Liver (tissue), 3 donors: ENCODE results near the gene ZNF587B.

Experiments
- EGR1 ChIP-seq, 2 donors: IDR thresholded peaks; 2 replicates each; pipeline ENCODE4 v1.6.1; 2016 to 2018; ENCODE audit warnings: antibody characterized with exemption in 2 of 2, low read depth in 2 of 2
- FOXA1 ChIP-seq: IDR thresholded peaks from 2 replicates; pipeline ENCODE4 v1.6.1; 2016; ENCODE audit warnings: antibody characterized with exemption
- FOXA2 ChIP-seq: IDR thresholded peaks from 2 replicates; pipeline ENCODE4 v1.6.1; 2016; ENCODE audit warnings: antibody characterized with exemption
- GABPA ChIP-seq, 2 donors: IDR thresholded peaks in 1 of 2; conservative IDR thresholded peaks in 1 of 2; 2 replicates each; pipeline ENCODE4 v1.6.1; 2016; ENCODE audit warnings: antibody characterized with exemption in 2 of 2, mild to moderate bottlenecking in 1 of 2, moderate library complexity in 1 of 2
- HNF4A ChIP-seq, 2 donors: conservative IDR thresholded peaks; 2 replicates each; pipeline ENCODE4 v1.6.1; 2016; ENCODE audit warnings: antibody characterized with exemption in 2 of 2, mild to moderate bottlenecking in 2 of 2
- JUND ChIP-seq, 2 donors: IDR thresholded peaks; 2 replicates each; pipeline ENCODE4 v1.6.1; 2016; ENCODE audit warnings: antibody characterized with exemption in 2 of 2
- RAD21 ChIP-seq, 2 donors: IDR thresholded peaks; 2 replicates each; pipeline ENCODE4 v1.6.1; 2016; ENCODE audit warnings: antibody characterized with exemption in 2 of 2, mild to moderate bottlenecking in 2 of 2
- TAF1 ChIP-seq: conservative IDR thresholded peaks from 2 replicates; pipeline ENCODE4 v1.6.1; 2016; ENCODE audit warnings: antibody characterized with exemption, mild to moderate bottlenecking
- YY1 ChIP-seq: IDR thresholded peaks from 2 replicates; pipeline ENCODE4 v1.6.1; 2016; ENCODE audit warnings: antibody characterized with exemption, mild to moderate bottlenecking
- TF ChIP-seq, protein P1 (sequence below): fragments of 150-350 bp; IDR thresholded peaks from 2 replicates; pipeline ENCODE4 v1.5.1; 2017; ENCODE audit warnings: improper control_type of control experiment, low read depth, low read length; ENCODE audit not compliant: missing input control
- TF ChIP-seq, protein P2 (sequence below): IDR thresholded peaks from 2 replicates; pipeline ENCODE4 v1.6.1; 2016; ENCODE audit warnings: antibody characterized with exemption
- TF ChIP-seq, protein P3 (sequence below): IDR thresholded peaks from 2 replicates; pipeline ENCODE4 v1.6.1; 2016; ENCODE audit warnings: antibody characterized with exemption
- TF ChIP-seq, protein P4 (sequence below): IDR thresholded peaks from 2 replicates; pipeline ENCODE4 v1.6.1; 2016; ENCODE audit warnings: antibody characterized with exemption, mild to moderate bottlenecking
- TF ChIP-seq, protein P5 (sequence below): IDR thresholded peaks from 2 replicates; pipeline ENCODE4 v1.6.1; 2016; ENCODE audit warnings: antibody characterized with exemption
- donor health status: healthy.
- donor health status: healthy.

DNA sequence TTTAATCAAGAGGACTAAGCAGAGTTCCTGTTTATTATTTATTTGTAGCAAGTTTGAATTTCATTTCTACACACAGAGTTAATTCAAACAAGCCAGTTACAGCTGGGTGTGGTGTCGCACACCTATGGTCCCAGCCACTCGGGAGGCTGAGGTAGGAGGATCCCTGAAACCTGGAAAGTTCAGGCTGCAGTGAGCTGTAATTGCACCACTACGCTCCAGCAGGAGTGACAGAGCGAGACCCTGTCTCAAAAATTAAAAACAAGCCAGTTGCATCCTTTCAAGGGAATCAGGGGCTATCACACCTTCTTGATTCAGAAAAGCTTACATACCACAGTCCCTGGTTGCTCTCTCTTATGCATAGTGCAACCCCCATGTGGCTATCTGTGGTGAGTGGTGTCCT lies 40.8 kb upstream of the ZNF587B start:
- TF ChIP-seq, protein P1, sequence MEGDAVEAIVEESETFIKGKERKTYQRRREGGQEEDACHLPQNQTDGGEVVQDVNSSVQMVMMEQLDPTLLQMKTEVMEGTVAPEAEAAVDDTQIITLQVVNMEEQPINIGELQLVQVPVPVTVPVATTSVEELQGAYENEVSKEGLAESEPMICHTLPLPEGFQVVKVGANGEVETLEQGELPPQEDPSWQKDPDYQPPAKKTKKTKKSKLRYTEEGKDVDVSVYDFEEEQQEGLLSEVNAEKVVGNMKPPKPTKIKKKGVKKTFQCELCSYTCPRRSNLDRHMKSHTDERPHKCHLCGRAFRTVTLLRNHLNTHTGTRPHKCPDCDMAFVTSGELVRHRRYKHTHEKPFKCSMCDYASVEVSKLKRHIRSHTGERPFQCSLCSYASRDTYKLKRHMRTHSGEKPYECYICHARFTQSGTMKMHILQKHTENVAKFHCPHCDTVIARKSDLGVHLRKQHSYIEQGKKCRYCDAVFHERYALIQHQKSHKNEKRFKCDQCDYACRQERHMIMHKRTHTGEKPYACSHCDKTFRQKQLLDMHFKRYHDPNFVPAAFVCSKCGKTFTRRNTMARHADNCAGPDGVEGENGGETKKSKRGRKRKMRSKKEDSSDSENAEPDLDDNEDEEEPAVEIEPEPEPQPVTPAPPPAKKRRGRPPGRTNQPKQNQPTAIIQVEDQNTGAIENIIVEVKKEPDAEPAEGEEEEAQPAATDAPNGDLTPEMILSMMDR: no peak
- TF ChIP-seq RAD21 (IDR thresholded peaks at IDR 0.05) (no peak), YY1 (no peak), TAF1 (no peak), JUND (IDR thresholded peaks at IDR 0.05) (no peak), FOXA1 (no peak), HNF4A (conservative IDR thresholded peaks at IDR 0.05) (no peak), GABPA (IDR thresholded peaks at IDR 0.05 in 1 of 2, conservative IDR thresholded peaks at IDR 0.05 in 1 of 2) (no peak), EGR1 (IDR thresholded peaks at IDR 0.05; ENCODE audit: low read depth in 2 of 2) (no peak), FOXA2 (no peak)
- TF ChIP-seq, protein P2, sequence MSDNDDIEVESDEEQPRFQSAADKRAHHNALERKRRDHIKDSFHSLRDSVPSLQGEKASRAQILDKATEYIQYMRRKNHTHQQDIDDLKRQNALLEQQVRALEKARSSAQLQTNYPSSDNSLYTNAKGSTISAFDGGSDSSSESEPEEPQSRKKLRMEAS: no peak
- TF ChIP-seq, protein P3, sequence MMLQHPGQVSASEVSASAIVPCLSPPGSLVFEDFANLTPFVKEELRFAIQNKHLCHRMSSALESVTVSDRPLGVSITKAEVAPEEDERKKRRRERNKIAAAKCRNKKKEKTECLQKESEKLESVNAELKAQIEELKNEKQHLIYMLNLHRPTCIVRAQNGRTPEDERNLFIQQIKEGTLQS: no peak
- TF ChIP-seq, protein P4, sequence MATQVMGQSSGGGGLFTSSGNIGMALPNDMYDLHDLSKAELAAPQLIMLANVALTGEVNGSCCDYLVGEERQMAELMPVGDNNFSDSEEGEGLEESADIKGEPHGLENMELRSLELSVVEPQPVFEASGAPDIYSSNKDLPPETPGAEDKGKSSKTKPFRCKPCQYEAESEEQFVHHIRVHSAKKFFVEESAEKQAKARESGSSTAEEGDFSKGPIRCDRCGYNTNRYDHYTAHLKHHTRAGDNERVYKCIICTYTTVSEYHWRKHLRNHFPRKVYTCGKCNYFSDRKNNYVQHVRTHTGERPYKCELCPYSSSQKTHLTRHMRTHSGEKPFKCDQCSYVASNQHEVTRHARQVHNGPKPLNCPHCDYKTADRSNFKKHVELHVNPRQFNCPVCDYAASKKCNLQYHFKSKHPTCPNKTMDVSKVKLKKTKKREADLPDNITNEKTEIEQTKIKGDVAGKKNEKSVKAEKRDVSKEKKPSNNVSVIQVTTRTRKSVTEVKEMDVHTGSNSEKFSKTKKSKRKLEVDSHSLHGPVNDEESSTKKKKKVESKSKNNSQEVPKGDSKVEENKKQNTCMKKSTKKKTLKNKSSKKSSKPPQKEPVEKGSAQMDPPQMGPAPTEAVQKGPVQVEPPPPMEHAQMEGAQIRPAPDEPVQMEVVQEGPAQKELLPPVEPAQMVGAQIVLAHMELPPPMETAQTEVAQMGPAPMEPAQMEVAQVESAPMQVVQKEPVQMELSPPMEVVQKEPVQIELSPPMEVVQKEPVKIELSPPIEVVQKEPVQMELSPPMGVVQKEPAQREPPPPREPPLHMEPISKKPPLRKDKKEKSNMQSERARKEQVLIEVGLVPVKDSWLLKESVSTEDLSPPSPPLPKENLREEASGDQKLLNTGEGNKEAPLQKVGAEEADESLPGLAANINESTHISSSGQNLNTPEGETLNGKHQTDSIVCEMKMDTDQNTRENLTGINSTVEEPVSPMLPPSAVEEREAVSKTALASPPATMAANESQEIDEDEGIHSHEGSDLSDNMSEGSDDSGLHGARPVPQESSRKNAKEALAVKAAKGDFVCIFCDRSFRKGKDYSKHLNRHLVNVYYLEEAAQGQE: no peak
- TF ChIP-seq, protein P5, sequence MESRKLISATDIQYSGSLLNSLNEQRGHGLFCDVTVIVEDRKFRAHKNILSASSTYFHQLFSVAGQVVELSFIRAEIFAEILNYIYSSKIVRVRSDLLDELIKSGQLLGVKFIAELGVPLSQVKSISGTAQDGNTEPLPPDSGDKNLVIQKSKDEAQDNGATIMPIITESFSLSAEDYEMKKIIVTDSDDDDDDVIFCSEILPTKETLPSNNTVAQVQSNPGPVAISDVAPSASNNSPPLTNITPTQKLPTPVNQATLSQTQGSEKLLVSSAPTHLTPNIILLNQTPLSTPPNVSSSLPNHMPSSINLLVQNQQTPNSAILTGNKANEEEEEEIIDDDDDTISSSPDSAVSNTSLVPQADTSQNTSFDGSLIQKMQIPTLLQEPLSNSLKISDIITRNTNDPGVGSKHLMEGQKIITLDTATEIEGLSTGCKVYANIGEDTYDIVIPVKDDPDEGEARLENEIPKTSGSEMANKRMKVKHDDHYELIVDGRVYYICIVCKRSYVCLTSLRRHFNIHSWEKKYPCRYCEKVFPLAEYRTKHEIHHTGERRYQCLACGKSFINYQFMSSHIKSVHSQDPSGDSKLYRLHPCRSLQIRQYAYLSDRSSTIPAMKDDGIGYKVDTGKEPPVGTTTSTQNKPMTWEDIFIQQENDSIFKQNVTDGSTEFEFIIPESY: no peak
